Myometrial cell (primary cell): ENCODE results near the gene SLMAP. TPM values are rescaled to one million over a fixed set of nuclear protein-coding genes. Genes with fewer than 3 reads are reported as not detected.

ENCODE experiments used
- total RNA-seq: library from RNA; depleted of rRNA; stranded (reverse); fragments of >200 nt; gene quantifications from 2 replicates; pipeline ENCODE4 v1.2.3, GENCODE V29; 2015

The SLMAP gene, protein sequence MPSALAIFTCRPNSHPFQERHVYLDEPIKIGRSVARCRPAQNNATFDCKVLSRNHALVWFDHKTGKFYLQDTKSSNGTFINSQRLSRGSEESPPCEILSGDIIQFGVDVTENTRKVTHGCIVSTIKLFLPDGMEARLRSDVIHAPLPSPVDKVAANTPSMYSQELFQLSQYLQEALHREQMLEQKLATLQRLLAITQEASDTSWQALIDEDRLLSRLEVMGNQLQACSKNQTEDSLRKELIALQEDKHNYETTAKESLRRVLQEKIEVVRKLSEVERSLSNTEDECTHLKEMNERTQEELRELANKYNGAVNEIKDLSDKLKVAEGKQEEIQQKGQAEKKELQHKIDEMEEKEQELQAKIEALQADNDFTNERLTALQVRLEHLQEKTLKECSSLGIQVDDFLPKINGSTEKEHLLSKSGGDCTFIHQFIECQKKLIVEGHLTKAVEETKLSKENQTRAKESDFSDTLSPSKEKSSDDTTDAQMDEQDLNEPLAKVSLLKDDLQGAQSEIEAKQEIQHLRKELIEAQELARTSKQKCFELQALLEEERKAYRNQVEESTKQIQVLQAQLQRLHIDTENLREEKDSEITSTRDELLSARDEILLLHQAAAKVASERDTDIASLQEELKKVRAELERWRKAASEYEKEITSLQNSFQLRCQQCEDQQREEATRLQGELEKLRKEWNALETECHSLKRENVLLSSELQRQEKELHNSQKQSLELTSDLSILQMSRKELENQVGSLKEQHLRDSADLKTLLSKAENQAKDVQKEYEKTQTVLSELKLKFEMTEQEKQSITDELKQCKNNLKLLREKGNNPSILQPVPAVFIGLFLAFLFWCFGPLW
- 25.9 and 32.4 TPM in 2 replicates for total RNA-seq

DNA sequence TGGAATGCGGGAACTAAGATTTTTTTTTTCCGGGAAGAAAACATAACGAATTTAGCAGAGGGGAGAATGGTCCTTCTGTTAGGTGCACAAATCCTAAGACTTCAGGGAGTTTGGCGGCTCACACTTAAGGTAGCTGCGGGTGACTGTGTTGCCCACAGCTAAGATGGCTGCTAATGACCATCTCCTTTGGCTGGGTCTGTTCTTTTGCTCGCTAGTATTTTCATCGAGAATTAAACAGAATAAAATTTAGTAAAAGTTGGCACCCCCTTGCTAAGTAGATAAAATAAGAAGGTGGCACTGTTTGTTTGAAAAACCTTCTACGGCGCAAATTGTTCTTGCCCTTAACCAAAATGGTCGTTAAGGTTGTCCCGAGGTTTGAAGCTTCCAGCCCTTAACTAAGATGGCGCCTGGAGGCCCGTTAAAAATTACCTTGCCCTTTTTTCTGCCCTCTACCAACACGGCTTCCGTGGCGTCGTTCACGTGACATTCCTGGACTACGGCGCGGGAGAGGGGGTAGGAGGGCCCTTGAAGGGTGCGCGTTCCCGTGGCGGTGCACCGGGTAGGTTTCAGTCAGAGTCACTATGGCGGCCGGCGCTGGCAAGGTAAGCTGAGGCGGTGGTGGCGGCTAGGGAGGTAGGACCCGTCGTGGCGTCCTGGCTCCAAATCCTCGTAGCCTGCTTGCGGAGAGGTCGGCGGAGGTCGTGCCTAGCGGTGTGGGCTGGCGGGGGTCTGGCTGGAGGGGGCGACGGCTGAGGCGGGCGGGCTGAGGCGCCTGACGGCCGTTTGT lies at the start of gene SLMAP:
TSS of gene SLMAP (plus strand) at position 569 of the 787 bp plus-strand sequence. CDS start 1,343 bp downstream, outside the sequence.

Other genes starting within 250 kb of the SLMAP start
- gene DNAH12, start 212.0 kb upstream of the SLMAP start, total RNA-seq, result not detected in 2 replicates
- gene PDE12, start 200.0 kb upstream of the SLMAP start, total RNA-seq, result 15.3 and 16.8 TPM in 2 replicates
- gene ARF4, start 159.0 kb upstream of the SLMAP start, total RNA-seq, result 361 and 373 TPM in 2 replicates
- 14.7 and 21.1 TPM in 2 replicates for gene DENND6A, start 63.2 kb upstream of the SLMAP start, total RNA-seq